AG04450 (cell line): Measurements from ENCODE around the gene SCO2. TPM values are rescaled to one million over a fixed set of nuclear protein-coding genes. Genes with fewer than 3 reads are reported as not detected.

ENCODE experiments used
- CTCF ChIA-PET: fragments of 300-600, 350-600 bp; formaldehyde crosslinking; extraction: SDS; loops from one replicate; lab custom pipeline; 2022; ENCODE audit warnings: antibody characterized with exemption, inconsistent platforms; lab: Charles Lee
- POLR2A ChIA-PET: fragments of 350-600 bp; formaldehyde crosslinking; extraction: SDS; loops from one replicate; lab custom pipeline; 2021; ENCODE audit warnings: antibody characterized with exemption, inconsistent platforms; lab: Yijun Ruan, JAX
- DNase-seq: peaks from one replicate; pipeline ENCODE4 v3.0.0-alpha.2; 2011; ENCODE audit warnings: low read depth, low spot score
- H3K27ac ChIP-seq: one replicate; pipeline ENCODE4 v1.5.1; 2012; ENCODE audit warnings: low read depth, low read length, control low read depth
- H3K27me3 ChIP-seq: one replicate; pipeline ENCODE4 v1.6.0; 2012; ENCODE audit warnings: low read length; ENCODE audit not compliant: control insufficient read depth, insufficient read depth
- H3K4me3 ChIP-seq: 2 replicates; pipeline ENCODE4 v1.5.1; 2011; ENCODE audit warnings: mild to moderate bottlenecking, low read depth, low read length, control low read depth
- H3K9me3 ChIP-seq: 2 replicates; pipeline ENCODE4 v1.5.1; 2012; ENCODE audit warnings: low read length; ENCODE audit not compliant: control insufficient read depth, insufficient read depth
- CTCF ChIP-seq: IDR thresholded peaks from 2 replicates; pipeline ENCODE4 v1.5.1; 2011; ENCODE audit warnings: low read depth, low read length, control low read depth, inconsistent platforms
- polyA plus RNA-seq: library from polyadenylated mRNA; depleted of rRNA; stranded (reverse); fragments of >200 nt; gene quantifications from 2 replicates; pipeline ENCODE4 v1.2.3, GENCODE V29; 2011

Gene SCO2
- polyA plus RNA-seq, 1 experiment = 0.15 TPM

GRCh38 chr22:50507991-50508884 lies 17.2 kb downstream of the SCO2 start, which contains the start of gene NCAPH2:
TSS of gene NCAPH2 (plus strand) at chr22:50508224. CDS start at chr22:50508338, 114 bp downstream.
- peak within 1 kb of the TSS; percentile 68 for H3K27ac ChIP-seq
- CTCF ChIA-PET = interaction anchor here (0.7 to 4.2 kb wide), 5 partner anchors 10 to 112 kb away, joined by 4 to 28 read pairs (median 5); partner anchors contain the start of genes SCO2 and SYCE3
- H3K9me3 ChIP-seq = no peaks in the 10 kb centered on the region; the same call in 1 of the 2 replicates
- POLR2A ChIA-PET = interaction anchor here (0.5 to 1.9 kb wide), 7 partner anchors 10 to 74 kb away, joined by 3 to 29 read pairs (median 3); partner anchors contain the start of genes CHKB and SCO2
- peak; percentile 90 for DNase-seq
- H3K27me3 ChIP-seq = no peaks in the 10 kb centered on the region
- no peak for TF ChIP-seq CTCF
- peak within 1 kb of the TSS; percentile 99 for H3K4me3 ChIP-seq

- ChIA-PET POLR2A (interaction anchor here (0.8 to 1.9 kb wide), 6 partner anchors 9 to 75 kb away, joined by 3 to 29 read pairs (median 4); partner anchors contain the start of genes CHKB and SCO2), CTCF (interaction anchor here (0.7 to 4.2 kb wide), 4 partner anchors 9 to 113 kb away, joined by 4 to 28 read pairs (median 6); partner anchors contain the start of genes SCO2 and SYCE3)
- DNase-seq = no peak
- no peak for TF ChIP-seq CTCF
- Histone ChIP-seq H3K27me3 (no peaks in the 10 kb centered on the region), H3K9me3 (no peaks in the 10 kb centered on the region; the same call in 1 of the 2 replicates), H3K4me3 (peak within 1 kb of the TSS; percentile 99), H3K27ac (peak within 1 kb of the TSS; percentile 68)
Observed at GRCh38 chr22:50507421-50507990, 17.9 kb downstream of the SCO2 start, which contains the start of gene LMF2. TSS of gene LMF2 (minus strand) at chr22:50507702. CDS start at chr22:50507675, 27 bp downstream.

GRCh38 chr22:50506611-50507420 lies 18.6 kb downstream of the SCO2 start:
- DNase-seq = no peak
- CTCF ChIA-PET = interaction anchor here (0.6 to 4.2 kb wide), 3 partner anchors 9 to 56 kb away, joined by 3 to 28 read pairs (median 7); partner anchors contain the start of genes SCO2 and SYCE3
- Histone ChIP-seq H3K27me3 (no peaks in the 10 kb centered on the region), H3K27ac (peak overlapping the region; percentile 47), H3K9me3 (no peaks in the 10 kb centered on the region; the same call in 1 of the 2 replicates), H3K4me3 (peak overlapping the region; percentile 99)
- no peak for TF ChIP-seq CTCF
- POLR2A ChIA-PET = interaction anchor here (1.0 to 1.9 kb wide), 2 partner anchors 19 to 76 kb away, joined by 11 to 29 read pairs; partner anchors contain the start of genes CHKB and SCO2

GRCh38 chr22:50505776-50506610 lies 19.4 kb downstream of the SCO2 start:
- CTCF ChIA-PET = interaction anchor here (0.6 kb wide), 1 partner anchor 8 kb away, joined by 3 read pairs; no protein-coding TSS in a partner anchor
- peak overlapping the region; percentile 99 for H3K4me3 ChIP-seq
- no peak overlapping the region for H3K27ac ChIP-seq
- POLR2A ChIA-PET = interaction anchor here (0.6 kb wide), 1 partner anchor 48 kb away, joined by 3 read pairs; no protein-coding TSS in a partner anchor
- no peaks in the 10 kb centered on the region; the same call in 1 of the 2 replicates for H3K9me3 ChIP-seq
- no peak for TF ChIP-seq CTCF
- H3K27me3 ChIP-seq = no peaks in the 10 kb centered on the region
- DNase-seq = no peak
